Measurements from ENCODE around the gene OBSL1. TPM values are rescaled to one million over a fixed set of nuclear protein-coding genes. Genes with fewer than 3 reads are reported as not detected.

OBSL1 gene
- 56.2 and 57.6 TPM in 2 replicates for total RNA-seq (2022)
- percentile 60 among the genes with signal in this experiment for Bru-seq, nascent RNA
- percentile 55 among the genes with signal in this experiment for BruChase-seq, experiment 1, labeled RNA remaining after a 2-hour chase
- percentile 66 among the genes with signal in this experiment for BruChase-seq, experiment 2, labeled RNA remaining after a 6-hour chase
- long read RNA-seq, full-length matches to known transcripts, result 36 of 64 reads
- long read RNA-seq, partial matches to known transcripts, result 14 of 64 reads
- long read RNA-seq, other reads (novel, unspliced or antisense), result 14 of 64 reads

DNA sequence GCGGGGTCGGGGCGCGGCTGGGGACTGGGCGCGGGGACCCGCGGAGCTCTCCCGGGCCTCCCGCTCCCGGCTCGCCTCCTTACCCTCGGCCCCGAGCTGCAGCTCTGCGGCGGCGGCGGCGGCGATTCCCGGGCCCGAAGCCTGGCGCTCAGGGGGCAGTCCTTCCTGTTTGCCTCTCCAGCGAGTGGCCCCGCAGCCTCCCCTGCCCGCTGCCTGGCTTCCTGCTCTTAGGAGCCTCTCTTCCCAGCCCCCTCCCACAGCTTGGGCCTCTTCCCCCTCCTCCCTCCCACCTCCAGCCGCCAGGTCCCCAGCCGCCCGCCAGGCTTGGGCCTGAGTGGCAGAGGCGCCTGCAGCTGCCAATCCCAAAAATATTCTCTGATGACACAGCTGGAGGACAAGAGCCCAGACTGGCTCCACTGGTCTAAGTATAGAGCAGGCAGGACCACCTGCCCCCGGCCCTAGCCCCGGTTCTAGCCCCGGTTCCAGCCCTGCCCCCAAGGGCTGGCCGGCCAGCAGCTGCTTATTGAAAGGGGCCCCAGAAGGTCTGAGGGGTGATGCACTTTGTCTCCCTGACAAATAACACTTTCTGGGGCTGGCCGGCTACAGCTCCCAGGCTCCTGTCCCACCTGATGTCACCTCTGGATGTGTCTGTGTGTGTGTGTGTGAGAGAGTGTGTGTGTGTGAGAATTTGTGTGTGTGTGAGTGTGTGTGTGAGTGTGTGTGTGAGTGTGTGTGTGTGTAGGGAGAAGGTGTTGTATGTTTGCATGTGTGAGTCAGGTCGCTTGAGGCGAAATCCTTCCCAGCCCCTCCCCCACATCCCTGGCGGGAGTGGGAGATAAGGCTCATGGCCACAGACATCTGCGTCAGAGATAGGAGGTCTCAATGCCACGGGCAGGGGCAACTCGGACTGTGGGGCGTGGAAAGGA, at the start of gene OBSL1:
Gene OBSL1 (minus strand): TSS at position 229 of the 926 bp plus-strand sequence. CDS start 307 bp downstream, outside the sequence.
- Mint-ChIP-seq H3K27me3 (ENCODE audit: insufficient read depth, unreplicated experiment) (no peaks in the 10 kb centered on the region), H3K4me3 (ENCODE audit: unreplicated experiment) (peak within 1 kb of the TSS; percentile 62), H3K36me3 (ENCODE audit: insufficient read depth, unreplicated experiment) (peaks cover 5% of the 10 kb centered on the region), H3K9me3 (ENCODE audit: unreplicated experiment) (no peaks in the 10 kb centered on the region), H3K4me1 (ENCODE audit: low read depth, unreplicated experiment) (peaks cover 17% of the 10 kb centered on the region), H3K27ac (ENCODE audit: unreplicated experiment) (peak within 1 kb of the TSS; percentile 42)
- Histone ChIP-seq H3K36me3 (ENCODE audit: control insufficient read depth, insufficient read depth, low read length) (no peaks in the 10 kb centered on the region), H3K4me1 (peaks cover 22% of the 10 kb centered on the region), H3K9me3 (no peaks in the 10 kb centered on the region), H3K4me3 (ENCODE audit: low read depth, low read length) (peak within 1 kb of the TSS; percentile 75), H3K27me3 (replicated peaks; ENCODE audit: control insufficient read depth, insufficient read depth, low read length) (no peaks in the 10 kb centered on the region)
- POLR2A ChIA-PET, result interaction anchor here (0.8 to 1.6 kb wide), 5 partner anchors 11 to 71 kb away, joined by 3 to 12 read pairs (median 4); partner anchors contain the start of genes CHPF, STK11IP and TMEM198
- BruUV-seq (replicated peaks), result no TSS peak
- TF ChIP-seq, protein P1, sequence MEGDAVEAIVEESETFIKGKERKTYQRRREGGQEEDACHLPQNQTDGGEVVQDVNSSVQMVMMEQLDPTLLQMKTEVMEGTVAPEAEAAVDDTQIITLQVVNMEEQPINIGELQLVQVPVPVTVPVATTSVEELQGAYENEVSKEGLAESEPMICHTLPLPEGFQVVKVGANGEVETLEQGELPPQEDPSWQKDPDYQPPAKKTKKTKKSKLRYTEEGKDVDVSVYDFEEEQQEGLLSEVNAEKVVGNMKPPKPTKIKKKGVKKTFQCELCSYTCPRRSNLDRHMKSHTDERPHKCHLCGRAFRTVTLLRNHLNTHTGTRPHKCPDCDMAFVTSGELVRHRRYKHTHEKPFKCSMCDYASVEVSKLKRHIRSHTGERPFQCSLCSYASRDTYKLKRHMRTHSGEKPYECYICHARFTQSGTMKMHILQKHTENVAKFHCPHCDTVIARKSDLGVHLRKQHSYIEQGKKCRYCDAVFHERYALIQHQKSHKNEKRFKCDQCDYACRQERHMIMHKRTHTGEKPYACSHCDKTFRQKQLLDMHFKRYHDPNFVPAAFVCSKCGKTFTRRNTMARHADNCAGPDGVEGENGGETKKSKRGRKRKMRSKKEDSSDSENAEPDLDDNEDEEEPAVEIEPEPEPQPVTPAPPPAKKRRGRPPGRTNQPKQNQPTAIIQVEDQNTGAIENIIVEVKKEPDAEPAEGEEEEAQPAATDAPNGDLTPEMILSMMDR (IDR thresholded peaks at IDR 0.05; ENCODE audit: insufficient read depth in 1 of 2, low read depth in 1 of 2, low read length in 1 of 2, severe bottlenecking in 1 of 2, unreplicated experiment in 1 of 2), result no peak
- intact Hi-C loops (cut with micrococcal nuclease; ENCODE audit: unreplicated experiment), result loop anchor here (1.0 to 2.0 kb wide), 3 partner anchors 9 to 29 kb away; partner anchors contain the start of genes CHPF and STK11IP
- CTCF ChIA-PET, result interaction anchor here (0.6 to 1.4 kb wide), 5 partner anchors 11 to 1575 kb away, joined by 3 to 19 read pairs (median 3); partner anchors contain the start of gene STK11IP
- DNase-seq, result peak; percentile 90 to 92

DNA sequence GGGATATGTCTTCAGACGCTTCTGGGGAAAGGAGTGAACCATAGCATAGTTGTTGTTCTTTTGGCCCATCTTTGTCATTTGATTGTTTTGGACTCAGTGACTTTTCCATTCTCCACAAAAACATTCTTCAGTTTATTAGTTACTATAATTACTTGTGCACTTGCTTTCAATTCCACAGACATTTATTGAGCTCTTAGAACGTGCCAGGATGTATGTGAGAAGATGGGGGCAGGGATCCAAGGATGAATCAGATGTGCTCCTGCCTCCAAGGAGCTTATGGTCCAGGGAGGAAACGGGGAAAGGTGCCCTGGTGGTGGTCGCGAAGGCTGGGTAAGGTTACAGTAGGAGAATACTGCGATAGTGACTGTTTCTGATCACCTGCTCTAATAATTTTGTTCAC, 49.2 kb upstream of the OBSL1 start:
- no peaks in the 10 kb centered on the region for H3K27me3 Mint-ChIP-seq (ENCODE audit: insufficient read depth, unreplicated experiment)
- TF ChIP-seq, protein P1 (IDR thresholded peaks at IDR 0.05; ENCODE audit: insufficient read depth in 1 of 2, low read depth in 1 of 2, low read length in 1 of 2, severe bottlenecking in 1 of 2, unreplicated experiment in 1 of 2), result no peak
- no TSS peak for BruUV-seq (replicated peaks)
- H3K27ac Mint-ChIP-seq (ENCODE audit: unreplicated experiment), result no peak overlapping the region
- H3K4me1 ChIP-seq, result no peaks in the 10 kb centered on the region
- no peaks in the 10 kb centered on the region for H3K36me3 ChIP-seq (ENCODE audit: control insufficient read depth, insufficient read depth, low read length)
- intact Hi-C loops (cut with micrococcal nuclease; ENCODE audit: unreplicated experiment), result no loop called here
- no peaks in the 10 kb centered on the region for H3K36me3 Mint-ChIP-seq (ENCODE audit: insufficient read depth, unreplicated experiment)
- CTCF ChIA-PET, result no interaction called here
- no peaks in the 10 kb centered on the region for H3K9me3 ChIP-seq
- no peak overlapping the region for H3K4me3 ChIP-seq (ENCODE audit: low read depth, low read length)
- H3K9me3 Mint-ChIP-seq (ENCODE audit: unreplicated experiment), result no peaks in the 10 kb centered on the region
- H3K4me1 Mint-ChIP-seq (ENCODE audit: low read depth, unreplicated experiment), result no peaks in the 10 kb centered on the region
- H3K27me3 ChIP-seq (replicated peaks; ENCODE audit: control insufficient read depth, insufficient read depth, low read length), result no peaks in the 10 kb centered on the region
- POLR2A ChIA-PET, result interaction anchor here (0.6 kb wide), 1 partner anchor 52 kb away, joined by 4 read pairs; no protein-coding TSS in a partner anchor
- H3K4me3 Mint-ChIP-seq (ENCODE audit: unreplicated experiment), result no peak overlapping the region
- DNase-seq, result no peak

DNA sequence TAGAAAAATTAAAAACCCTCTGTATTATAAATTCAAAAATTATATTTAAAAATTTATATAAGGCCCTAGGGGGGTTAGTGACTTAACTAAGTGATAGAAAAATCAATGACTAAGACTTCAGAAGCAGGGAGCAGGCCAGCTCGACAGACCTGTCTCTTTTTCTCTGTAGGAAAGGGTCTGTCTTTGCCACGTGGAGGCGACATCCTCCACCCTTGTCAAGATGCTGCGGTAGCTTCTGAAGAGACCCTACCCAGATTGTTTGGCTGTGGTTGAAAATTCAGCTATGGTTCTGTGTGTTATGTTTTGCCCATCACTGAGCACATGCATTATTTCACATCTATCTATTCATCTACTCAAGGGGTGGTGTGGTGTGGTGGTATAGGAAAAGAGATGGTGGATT, 47.9 kb upstream of the OBSL1 start:
- no peak overlapping the region for H3K4me3 ChIP-seq (ENCODE audit: low read depth, low read length)
- BruUV-seq (replicated peaks), result no TSS peak
- POLR2A ChIA-PET, result no interaction called here
- Mint-ChIP-seq H3K9me3 (ENCODE audit: unreplicated experiment) (no peaks in the 10 kb centered on the region), H3K36me3 (ENCODE audit: insufficient read depth, unreplicated experiment) (no peaks in the 10 kb centered on the region), H3K4me1 (ENCODE audit: low read depth, unreplicated experiment) (no peaks in the 10 kb centered on the region), H3K4me3 (ENCODE audit: unreplicated experiment) (no peak overlapping the region), H3K27ac (ENCODE audit: unreplicated experiment) (no peak overlapping the region), H3K27me3 (ENCODE audit: insufficient read depth, unreplicated experiment) (no peaks in the 10 kb centered on the region)
- H3K4me1 ChIP-seq, result no peaks in the 10 kb centered on the region
- no peaks in the 10 kb centered on the region for H3K9me3 ChIP-seq
- no peaks in the 10 kb centered on the region for H3K27me3 ChIP-seq (replicated peaks; ENCODE audit: control insufficient read depth, insufficient read depth, low read length)
- CTCF ChIA-PET, result interaction anchor here (1.6 kb wide), 1 partner anchor 24 kb away, joined by 7 read pairs; no protein-coding TSS in a partner anchor
- no peaks in the 10 kb centered on the region for H3K36me3 ChIP-seq (ENCODE audit: control insufficient read depth, insufficient read depth, low read length)
- TF ChIP-seq, protein P1 (IDR thresholded peaks at IDR 0.05; ENCODE audit: insufficient read depth in 1 of 2, low read depth in 1 of 2, low read length in 1 of 2, severe bottlenecking in 1 of 2, unreplicated experiment in 1 of 2), result peak in 1 of 2 experiments; percentile 24
- DNase-seq, result no peak
- intact Hi-C loops (cut with micrococcal nuclease; ENCODE audit: unreplicated experiment), result loop anchor here (1.0 kb wide), 2 partner anchors 23 to 70 kb away; no protein-coding TSS in a partner anchor

Data from Caco-2 (cell line).